Retinal pigment epithelial cell (primary cell): Measurements from ENCODE around the gene THY1.
A peak's percentile ranks its signal among the peaks of the same experiment; 100 is the strongest.

Experiments
- DNase-seq: peaks from one replicate; pipeline ENCODE4 v3.0.0-alpha.2; 2010; ENCODE audit warnings: low read depth
- H3K4me3 ChIP-seq: 2 replicates; pipeline ENCODE4 v1.5.1; 2011; ENCODE audit warnings: mild to moderate bottlenecking, low read length, control low read depth, moderate library complexity
- TF ChIP-seq, protein P1 (sequence below): conservative IDR thresholded peaks from 2 replicates; pipeline ENCODE4 v1.5.1; 2011; ENCODE audit warnings: low read depth, low read length, control low read depth, inconsistent platforms

THY1 gene

GRCh38 chr11:119373921-119374631, 48.9 kb downstream of the THY1 start:
- no peak overlapping the region for H3K4me3 ChIP-seq
- DNase-seq = no peak
- TF ChIP-seq, protein P1, sequence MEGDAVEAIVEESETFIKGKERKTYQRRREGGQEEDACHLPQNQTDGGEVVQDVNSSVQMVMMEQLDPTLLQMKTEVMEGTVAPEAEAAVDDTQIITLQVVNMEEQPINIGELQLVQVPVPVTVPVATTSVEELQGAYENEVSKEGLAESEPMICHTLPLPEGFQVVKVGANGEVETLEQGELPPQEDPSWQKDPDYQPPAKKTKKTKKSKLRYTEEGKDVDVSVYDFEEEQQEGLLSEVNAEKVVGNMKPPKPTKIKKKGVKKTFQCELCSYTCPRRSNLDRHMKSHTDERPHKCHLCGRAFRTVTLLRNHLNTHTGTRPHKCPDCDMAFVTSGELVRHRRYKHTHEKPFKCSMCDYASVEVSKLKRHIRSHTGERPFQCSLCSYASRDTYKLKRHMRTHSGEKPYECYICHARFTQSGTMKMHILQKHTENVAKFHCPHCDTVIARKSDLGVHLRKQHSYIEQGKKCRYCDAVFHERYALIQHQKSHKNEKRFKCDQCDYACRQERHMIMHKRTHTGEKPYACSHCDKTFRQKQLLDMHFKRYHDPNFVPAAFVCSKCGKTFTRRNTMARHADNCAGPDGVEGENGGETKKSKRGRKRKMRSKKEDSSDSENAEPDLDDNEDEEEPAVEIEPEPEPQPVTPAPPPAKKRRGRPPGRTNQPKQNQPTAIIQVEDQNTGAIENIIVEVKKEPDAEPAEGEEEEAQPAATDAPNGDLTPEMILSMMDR = peak; percentile 95

DNA sequence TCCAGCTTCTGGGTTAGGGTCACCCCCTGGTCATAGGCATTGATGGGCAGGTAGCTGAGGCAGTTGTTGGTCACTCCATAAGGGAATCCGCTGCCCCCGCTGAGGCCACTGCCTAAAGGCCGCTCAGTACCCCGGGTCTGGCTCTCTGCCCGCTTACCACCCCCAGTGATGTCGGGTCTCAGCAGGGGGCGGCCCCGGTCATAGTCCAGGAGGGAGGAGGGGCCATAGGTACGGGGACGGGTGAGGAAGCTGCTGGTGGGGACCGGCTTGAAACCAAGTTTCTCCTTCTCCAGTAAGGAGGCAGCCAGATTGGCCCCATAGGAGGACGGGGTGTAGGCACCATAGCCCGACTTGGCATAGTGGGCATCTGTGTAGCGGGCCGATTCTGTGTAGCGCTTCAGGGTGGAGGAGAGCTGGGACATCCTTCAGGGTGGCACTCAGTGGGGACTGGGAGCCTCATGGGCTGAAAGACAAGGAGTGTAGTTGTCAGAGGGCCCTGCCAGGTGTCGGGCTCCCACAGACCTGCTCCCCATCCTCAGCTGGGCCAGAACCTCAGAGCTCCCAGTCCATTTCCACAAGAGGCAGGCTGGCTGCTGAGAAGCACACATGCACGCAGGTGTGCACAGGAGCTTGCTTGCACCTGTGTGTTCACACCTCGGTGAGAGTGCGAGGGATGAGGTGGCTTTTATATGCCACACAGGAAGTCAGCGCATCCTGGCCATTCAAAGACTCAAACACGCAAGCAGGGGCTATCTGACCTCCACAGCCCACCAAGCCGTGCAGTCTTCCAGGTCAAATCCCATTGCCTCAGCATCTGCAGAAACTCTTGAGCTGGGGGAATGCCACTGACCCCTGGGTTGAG, 49.7 kb downstream of the THY1 start:
- TF ChIP-seq, protein P1 = no peak

DNA sequence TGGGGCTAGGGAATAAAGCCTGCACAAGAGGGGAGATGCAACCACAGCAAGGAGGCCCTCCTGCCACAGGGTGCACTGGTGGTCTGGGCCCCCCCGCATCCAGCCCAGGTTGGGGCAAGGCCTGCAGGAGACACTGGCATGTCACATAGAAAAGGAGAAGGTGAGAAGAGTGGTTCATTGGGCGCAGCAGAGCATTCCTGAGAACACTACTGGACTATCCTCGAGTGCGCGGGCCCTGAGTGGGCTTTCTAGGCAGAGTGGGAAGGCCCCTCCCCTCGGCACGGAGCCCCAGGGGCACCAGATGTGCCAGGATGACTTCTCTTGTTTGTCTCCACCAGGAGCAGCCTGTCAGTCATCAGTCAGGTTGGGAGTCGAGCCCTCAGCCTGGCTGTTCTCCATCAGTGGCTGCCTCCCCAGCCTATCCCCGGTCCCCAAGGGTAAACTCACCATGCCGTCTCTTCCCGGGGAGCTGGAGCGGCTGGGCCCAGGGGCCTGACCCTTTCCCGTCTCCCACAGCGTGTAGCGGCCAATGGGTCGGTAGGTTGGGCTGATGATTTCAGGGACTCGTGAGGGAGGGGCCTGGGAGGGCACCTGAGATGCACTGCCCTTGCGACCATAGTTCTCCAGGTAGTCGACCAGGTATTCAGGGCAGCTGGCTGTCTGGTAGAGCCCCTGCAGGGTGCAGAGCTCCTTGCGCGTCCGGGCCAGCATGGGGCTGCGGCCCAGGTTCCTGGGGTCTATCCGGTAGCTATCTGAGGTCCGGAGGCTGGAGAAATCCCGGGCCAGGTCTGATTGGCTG, 50.5 kb downstream of the THY1 start:
- no peak for DNase-seq
- H3K4me3 ChIP-seq = no peak overlapping the region
- TF ChIP-seq, protein P1 = no peak

More for the DNA sequence above, 49.7 kb downstream of the THY1 start:
- no peak overlapping the region for H3K4me3 ChIP-seq
- no peak for DNase-seq

- H3K4me3 ChIP-seq = no peak overlapping the region
- TF ChIP-seq, protein P1 = peak; percentile 45
- DNase-seq = no peak
Observed at GRCh38 chr11:119371778-119372182, 51.2 kb downstream of the THY1 start.

- TF ChIP-seq, protein P1 = no peak
Observed at GRCh38 chr11:119371067-119371601, 51.8 kb downstream of the THY1 start.

DNA sequence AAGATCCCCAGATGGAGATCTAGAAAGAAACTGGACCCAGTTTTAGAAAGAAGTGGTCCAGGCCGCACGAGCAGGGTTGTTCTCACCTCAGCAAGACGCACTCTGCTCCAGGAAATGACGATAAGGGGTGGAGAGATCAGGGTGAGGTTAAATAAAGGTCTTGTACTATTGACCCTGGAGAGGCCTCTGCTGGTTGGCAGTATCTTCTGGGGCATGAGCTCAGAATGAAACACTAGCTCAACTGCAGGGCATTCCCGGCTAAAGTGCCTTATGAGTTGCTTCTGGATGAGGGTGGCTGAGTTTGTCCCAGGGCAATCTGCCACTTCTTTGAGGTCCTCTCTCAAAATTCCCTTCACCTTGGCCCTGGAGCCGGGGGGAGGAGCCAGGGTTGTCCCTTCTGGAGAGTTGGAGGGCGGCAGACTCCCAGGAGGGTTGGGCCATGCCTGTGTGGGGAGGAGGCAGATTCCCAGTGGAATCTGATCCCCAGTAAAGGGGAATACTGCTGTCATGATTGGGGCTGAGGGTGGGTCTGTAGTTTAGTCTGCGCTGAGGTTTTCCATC, 52.4 kb downstream of the THY1 start:
- TF ChIP-seq, protein P1 = no peak
- no peak for DNase-seq
- H3K4me3 ChIP-seq = no peak overlapping the region

More at GRCh38 chr11:119371067-119371601, 51.8 kb downstream of the THY1 start:
- H3K4me3 ChIP-seq = no peak overlapping the region
- no peak for DNase-seq
